GM04503 (cell line): Measurements from ENCODE around the gene NABP2.

Experiments
- DNase-seq: peaks from one replicate; pipeline ENCODE4 v3.0.0-alpha.2; 2012; ENCODE audit warnings: low read depth

The NABP2 gene

DNA sequence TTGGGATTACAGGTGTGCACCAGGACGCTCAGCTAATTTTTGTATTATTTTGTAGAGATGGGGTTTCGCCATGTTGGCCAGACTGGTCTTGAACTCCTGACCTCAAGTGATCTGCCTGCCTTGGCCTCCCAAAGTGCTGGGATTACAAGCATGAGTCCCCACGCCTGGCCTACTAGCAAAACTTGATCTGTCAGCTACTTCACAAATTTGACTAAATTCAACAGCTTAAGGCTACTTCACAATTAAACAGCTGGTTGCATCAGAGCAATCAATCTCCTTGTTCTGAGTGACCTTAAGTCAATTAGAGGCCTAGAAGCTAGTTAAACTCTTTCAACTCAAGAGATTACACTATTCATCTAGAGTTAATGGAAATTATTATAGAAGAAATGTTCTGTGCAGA, 54.8 kb downstream of the NABP2 start:
- no peak for DNase-seq
